Activated CD8-positive, alpha-beta memory T cell treated with anti-CD3 and anti-CD28 coated beads, Interleukin-2, amount 50 U/mL, for 48 hours (primary cell): ENCODE data around the gene CALY.
"Not testable (repeated sequence)": the region's sequence is repeated elsewhere in the genome, so short reads cannot be mapped to it uniquely, and the experiment has no call there.

Source experiments
- DNase-seq: peaks from one replicate; pipeline ENCODE4 v3.0.0-alpha.2; 2020

CALY gene

GRCh38 chr10:133327651-133328357 is 8.9 kb downstream of the CALY start:
- no peak for DNase-seq

- no peak for DNase-seq
These were observed 9.7 kb downstream of the CALY start for GRCh38 chr10:133326745-133327650.

DNA sequence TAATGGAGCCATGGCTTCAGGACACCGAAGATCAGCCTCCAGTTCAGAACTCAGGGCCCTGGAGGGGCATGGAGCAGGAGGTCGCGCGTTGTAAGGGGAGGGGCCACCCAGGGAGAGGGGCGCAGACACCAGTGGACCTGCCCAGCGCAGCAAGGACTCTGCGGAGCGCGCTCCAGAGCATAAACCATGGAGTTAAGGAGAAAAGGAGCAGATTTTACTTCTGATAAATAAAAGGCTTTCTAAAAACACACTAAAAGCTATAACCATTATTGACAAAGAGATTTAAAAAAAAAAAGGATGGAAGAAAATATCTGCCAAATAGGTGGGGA is 10.5 kb downstream of the CALY start:
- DNase-seq, result no peak

GRCh38 chr10:133325440-133326222 is 11.1 kb downstream of the CALY start:
- DNase-seq, result no peak

GRCh38 chr10:133324857-133325260 is 11.8 kb downstream of the CALY start:
- DNase-seq, result no peak

- DNase-seq, result peak; percentile 77
These were observed 12.4 kb downstream of the CALY start for GRCh38 chr10:133324198-133324792.

- DNase-seq, result not testable (repeated sequence)
These were observed 14.5 kb downstream of the CALY start for GRCh38 chr10:133322064-133322709.

GRCh38 chr10:133320852-133321422 is 15.8 kb downstream of the CALY start:
- DNase-seq, result not testable (repeated sequence)

DNA sequence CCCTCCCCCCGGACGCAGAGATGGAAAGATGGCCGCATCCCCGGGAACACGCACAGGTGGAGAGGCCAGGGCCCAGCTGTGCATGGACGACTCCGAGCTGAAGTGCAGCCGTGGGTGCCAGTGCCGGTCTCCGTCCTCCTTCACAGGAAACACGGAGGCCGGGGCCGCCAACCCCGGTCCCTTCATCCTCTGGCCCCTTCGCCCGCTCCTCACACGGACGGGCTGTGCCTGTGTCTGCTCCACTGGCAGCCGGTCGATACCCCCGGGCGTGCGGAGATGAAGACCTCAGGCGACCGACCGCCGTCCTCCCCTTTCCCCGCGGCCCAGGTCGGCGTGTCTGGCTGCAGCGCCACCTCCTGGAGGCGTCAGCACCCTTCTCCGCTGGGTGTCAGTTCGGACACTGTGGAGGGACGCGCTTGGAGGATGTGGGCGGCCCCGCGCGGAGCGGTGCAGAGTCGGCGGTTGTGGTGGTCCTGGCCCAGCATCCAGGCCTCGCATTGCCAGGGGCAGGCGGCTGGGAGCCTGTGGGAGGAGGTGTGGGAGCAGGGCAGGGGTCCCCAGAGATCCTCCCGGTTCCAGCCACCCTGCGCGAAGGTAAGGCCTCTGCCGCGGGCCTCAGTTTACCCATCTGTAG is 18.1 kb downstream of the CALY start:
- peak; percentile 87 for DNase-seq

DNA sequence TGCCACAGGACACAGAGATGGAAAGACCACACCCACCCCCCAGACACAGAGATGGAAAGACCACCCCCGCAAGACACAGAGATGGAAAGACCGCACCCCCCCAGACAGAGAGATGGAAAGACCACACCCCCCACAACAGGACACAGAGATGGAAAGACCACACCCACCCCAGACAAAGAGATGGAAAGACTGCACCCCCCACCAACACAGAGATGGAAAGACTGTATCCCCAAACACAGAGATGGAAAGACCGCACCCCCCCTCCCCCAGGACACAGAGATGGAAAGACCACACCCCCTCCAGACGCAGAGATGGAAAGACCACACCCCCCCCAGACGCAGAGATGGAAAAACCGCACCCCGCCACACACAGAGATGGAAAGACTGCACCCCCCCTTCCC is 20.0 kb downstream of the CALY start:
- DNase-seq, result no peak

GRCh38 chr10:133316266-133316665 is 20.4 kb downstream of the CALY start:
- DNase-seq, result no peak

- no peak for DNase-seq
These were observed 20.8 kb downstream of the CALY start for GRCh38 chr10:133315847-133316246.

DNA sequence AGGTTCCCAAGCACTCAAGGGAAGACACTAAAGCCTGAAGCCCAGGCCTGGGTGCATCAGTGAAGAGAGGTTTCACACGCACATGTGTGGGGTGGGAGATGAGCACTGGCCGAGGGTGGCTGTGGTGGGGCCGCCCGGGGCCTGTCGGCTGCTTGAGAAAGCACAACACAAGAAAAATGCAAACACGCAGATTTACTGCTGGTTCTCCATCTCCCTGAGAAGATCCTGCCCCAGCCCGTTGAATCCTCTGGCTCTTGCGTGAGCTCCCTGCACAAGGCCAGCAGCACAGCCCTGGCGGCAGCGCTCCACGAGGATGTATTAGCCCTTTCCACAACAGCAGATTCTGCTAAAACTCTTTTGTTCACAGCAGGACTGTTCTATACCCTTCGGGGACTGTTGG is 21.8 kb downstream of the CALY start:
- no peak for DNase-seq

DNA sequence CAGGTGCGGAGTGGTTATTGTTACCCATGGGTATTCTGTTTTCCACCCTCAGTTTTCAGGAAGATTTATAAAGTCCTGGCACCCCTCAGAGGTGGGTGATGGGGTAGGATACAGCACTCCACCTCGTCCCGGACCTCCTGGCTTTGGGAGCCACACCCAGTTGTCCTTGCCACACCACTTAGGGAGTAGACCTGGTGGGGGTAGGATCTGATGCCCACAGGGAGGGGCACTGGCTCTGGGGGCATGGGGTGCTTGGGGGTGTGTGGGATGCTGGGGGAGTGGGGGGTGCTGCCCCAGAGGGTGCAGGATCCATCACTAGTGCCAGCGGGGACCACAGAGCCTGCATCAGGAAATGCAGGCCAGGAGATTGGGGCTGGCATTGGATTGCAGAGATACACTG is 23.5 kb downstream of the CALY start:
- DNase-seq, result no peak

- DNase-seq, result no peak
These were observed 23.9 kb downstream of the CALY start for GRCh38 chr10:133312769-133313145.

DNA sequence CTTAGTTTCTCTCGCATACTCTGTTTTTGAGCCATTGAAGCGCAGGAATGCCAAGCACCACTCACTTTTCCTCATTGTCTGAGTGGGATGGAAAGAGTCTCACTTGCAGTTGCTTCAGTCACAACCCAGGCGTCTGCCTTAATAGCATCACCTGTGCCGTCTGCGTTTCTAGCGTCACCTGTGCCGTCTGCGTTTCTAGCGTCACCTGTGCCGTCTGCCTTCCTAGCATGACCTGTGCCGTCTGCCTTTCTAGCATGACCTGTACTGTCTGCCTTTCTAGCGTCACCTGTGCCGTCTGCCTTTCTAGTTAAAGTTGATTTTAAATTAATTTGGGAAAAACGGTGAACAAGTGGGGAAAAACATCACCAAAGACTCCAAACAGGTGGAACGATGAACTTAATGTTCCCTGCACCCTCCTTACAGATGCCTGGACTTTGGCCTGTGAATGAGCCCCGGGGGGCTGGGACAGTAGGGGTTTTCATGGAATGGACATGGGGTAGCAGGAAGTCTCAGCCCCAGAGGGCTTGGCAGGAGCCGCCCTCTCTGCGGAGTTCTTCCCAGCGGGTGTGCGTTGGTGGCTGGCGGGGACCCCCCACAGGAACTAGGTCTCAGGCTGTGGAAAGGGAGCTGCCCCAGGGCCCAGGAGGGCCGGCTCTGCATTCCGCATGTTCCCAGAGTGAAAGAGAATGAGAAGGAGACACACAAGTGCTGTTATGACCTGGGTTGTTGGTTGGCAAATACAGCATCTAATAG is 24.5 kb downstream of the CALY start:
- no peak for DNase-seq

DNA sequence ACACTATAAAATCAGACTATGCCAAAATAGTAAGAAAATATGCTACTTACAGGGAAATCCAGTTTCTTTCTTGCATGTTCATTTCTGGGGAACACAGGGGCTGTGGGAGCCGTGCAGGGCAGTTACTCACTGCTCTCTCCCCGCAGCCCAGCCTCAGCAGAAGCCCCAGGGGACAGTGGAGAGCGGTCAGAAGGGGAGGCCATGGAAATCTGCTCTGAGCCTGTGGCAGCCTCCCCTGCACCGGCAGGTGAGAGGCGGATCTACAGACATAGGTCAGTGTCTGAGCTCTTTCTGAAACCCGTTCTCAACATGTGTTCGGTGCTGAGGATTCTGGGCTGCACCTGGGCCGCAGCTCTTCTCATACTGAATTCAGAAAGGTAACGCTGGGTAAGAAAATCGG is 25.1 kb downstream of the CALY start:
- no peak for DNase-seq

DNA sequence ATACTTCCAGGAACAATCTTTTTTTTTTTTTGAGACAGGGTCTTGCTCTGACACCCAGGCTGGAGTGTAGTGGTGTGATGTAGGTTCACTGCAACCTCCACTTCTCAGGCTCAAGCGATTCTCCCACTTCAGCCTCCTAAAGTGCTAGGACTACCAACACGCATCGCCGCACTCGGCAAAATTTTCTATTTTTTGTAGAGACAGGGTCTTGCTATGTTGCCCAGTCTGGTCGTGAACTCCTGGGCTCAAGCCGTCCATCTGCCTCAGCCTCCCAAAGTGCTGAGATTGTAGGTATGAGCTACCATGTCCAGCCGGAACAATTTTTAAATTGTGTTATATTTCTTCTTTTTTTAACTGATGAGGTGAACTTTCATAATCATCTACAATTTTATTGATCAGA is 25.9 kb downstream of the CALY start:
- DNase-seq, result no peak

DNA sequence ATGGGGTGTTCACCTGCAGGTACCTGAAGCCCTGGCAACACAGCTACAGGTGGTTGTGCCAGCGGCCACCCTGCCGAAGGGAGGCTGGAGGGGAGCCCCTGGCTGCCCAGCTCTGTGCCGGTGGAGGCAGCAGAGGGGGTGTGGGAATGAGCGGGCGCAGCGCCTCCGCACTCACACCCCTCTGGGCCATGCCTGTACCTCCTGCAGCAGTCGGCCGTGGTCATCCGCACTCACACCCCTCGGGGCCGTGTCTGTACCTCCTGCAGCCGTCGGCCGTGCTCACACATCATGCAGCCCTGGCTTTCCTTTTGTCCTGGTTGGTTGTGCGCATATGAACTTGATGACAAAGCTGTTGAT is 26.3 kb downstream of the CALY start:
- DNase-seq, result no peak

GRCh38 chr10:133309720-133310398 is 26.8 kb downstream of the CALY start:
- no peak for DNase-seq
